Activated CD8-positive, alpha-beta memory T cell treated with anti-CD3 and anti-CD28 coated beads, Interleukin-2, amount 10 ng/mL, durations not matched to agents 7 days and 5 days (primary cell): ENCODE measurements around the gene POLD4. TPM values are rescaled to one million over a fixed set of nuclear protein-coding genes. Genes with fewer than 3 reads are reported as not detected.

Experiments
- ATAC-seq: fragments of 150-1000 bp; cut with Tn5 transposase; one replicate; pipeline ENCODE4 v1.10.0; 2021; ENCODE audit warnings: moderate library complexity
- CTCF ChIA-PET: fragments of 350-600 bp; sonication (Branson Sonifier 250); formaldehyde crosslinking; loops from one replicate; lab custom pipeline; 2021; ENCODE audit warnings: antibody characterized with exemption; lab: Charles Lee
- DNase-seq: peaks from one replicate; pipeline ENCODE4 v3.0.0-alpha.2; 2020
- H3K27ac Mint-ChIP-seq: one replicate; pipeline ENCODE4 v1.8.0; 2021; ENCODE audit warnings: mild to moderate bottlenecking, mixed read lengths
- H3K27me3 Mint-ChIP-seq: one replicate; pipeline ENCODE4 v1.8.0; 2021; ENCODE audit warnings: mixed read lengths
- H3K36me3 Mint-ChIP-seq: one replicate; pipeline ENCODE4 v1.8.0; 2021; ENCODE audit warnings: mild to moderate bottlenecking, mixed read lengths
- H3K4me1 Mint-ChIP-seq: one replicate; pipeline ENCODE4 v1.8.0; 2021; ENCODE audit warnings: mixed read lengths
- H3K4me3 Mint-ChIP-seq: one replicate; pipeline ENCODE4 v1.8.0; 2021; ENCODE audit warnings: mild to moderate bottlenecking, moderate library complexity, mixed read lengths
- H3K9me3 Mint-ChIP-seq: one replicate; pipeline ENCODE4 v1.8.0; 2022; ENCODE audit warnings: low read depth, mixed read lengths
- total RNA-seq, 2 experiments: library from RNA; stranded (reverse); gene quantifications; one replicate each; pipeline ENCODE4 v1.2.3, GENCODE V29; 2021

Gene POLD4
- total RNA-seq, 2 experiments from 2014 or later: 36.5 to 49.6 TPM

DNA sequence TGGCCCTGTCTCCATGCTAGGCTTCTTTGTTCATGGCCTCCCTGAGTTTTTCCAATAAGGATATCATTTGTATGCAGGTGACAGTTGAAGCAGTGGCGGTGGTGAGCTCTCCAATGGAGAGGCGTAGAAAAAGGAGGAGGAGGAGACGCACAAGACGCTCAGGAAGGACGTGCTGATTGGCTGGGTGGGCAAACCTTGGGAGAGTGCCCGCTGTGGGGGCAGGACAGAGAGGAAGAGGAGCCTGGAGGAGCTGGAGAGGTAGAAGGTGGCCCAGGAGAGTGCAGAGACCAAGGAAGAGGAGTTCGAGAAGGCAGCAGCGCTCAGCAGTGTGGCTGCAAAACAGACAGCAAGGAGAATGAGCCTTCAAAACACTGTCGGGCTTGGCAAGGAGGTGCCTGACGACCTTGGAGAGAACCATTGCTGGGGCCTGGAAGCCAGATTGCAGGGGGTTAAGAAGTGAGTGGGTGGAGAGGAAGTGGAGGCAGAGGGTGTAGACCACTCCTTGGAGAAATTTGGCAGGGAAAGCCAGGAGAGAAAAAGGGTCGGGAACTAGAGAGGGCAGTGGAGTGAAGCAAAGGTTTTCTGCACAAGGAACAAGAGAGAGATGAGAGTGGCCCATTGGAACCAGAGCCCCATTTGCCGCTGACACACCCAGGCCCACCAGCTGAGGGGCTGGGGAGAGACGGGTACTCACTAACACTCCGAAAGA lies 12.5 kb upstream of the POLD4 start:
- Mint-ChIP-seq H3K4me3 (no peak overlapping the region), H3K27ac (no peak overlapping the region), H3K36me3 (no peaks in the 10 kb centered on the region), H3K9me3 (no peaks in the 10 kb centered on the region), H3K27me3 (peaks cover 59% of the 10 kb centered on the region), H3K4me1 (peaks cover 43% of the 10 kb centered on the region)
- DNase-seq (no peak), ATAC-seq (no peak)
- CTCF ChIA-PET: interaction anchor here (4.4 to 32.6 kb wide), 3 partner anchors 4 to 20 kb away, joined by 24 to 1153 read pairs (median 1153); partner anchors contain the start of genes CLCF1, POLD4 and RAD9A

DNA sequence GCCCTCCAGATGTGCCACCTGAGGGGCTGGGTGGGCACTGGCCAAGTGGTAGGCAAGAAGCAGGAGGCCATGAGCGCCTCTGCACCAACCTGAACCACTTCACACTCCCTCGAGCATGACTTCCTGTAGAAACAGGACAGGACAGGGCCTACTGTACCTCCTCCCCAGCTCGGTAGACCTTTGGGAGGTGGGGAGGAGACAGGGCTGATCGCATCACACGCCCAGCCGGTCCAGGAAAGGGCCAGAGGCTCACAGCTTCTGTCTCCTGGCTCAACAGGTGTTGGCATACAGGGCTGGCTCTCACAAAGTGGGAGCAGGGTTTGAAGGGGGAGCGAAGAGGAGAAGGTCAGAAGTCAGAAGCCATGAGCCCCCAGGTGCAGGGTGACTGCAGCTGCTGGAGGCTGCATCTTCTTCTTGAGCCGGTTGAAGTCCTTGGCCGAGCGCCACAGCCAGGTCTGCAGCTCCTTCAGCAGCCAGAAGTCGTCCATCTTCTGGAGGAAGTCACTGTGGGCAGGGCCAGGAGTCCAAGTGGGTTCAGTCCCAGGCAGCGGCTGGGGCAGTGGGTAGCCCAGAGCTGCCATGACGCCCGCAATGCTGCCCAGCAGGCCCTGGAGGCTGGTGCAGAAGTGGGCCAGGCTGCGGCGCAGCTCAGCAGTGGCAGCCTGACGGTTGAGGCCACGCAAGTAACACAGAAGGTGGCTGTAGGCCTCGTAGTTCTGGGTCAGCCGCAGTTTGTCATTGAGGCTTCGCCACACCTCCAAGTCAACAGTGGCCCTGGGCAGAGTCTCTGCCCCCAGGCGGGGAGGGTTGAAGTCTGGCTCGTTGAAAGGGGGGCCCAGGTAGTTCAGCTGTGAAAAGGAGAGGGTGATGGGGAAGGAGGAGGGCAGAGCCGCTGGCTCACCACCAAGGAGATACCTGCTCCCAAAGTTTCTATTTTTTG lies 11.7 kb upstream of the POLD4 start:
- Mint-ChIP-seq H3K4me3 (no peak overlapping the region), H3K4me1 (peaks cover 36% of the 10 kb centered on the region), H3K9me3 (no peaks in the 10 kb centered on the region), H3K36me3 (no peaks in the 10 kb centered on the region), H3K27ac (no peak overlapping the region), H3K27me3 (peaks cover 51% of the 10 kb centered on the region)
- ATAC-seq (no peak), DNase-seq (no peak)
- CTCF ChIA-PET: interaction anchor here (4.4 to 32.6 kb wide), 3 partner anchors 3 to 19 kb away, joined by 24 to 1153 read pairs (median 1153); partner anchors contain the start of genes CLCF1, POLD4 and RAD9A

GRCh38 chr11:67364169-67364568 lies 10.8 kb upstream of the POLD4 start:
- Mint-ChIP-seq H3K4me1 (peaks cover 28% of the 10 kb centered on the region), H3K9me3 (no peaks in the 10 kb centered on the region), H3K27me3 (peaks cover 42% of the 10 kb centered on the region), H3K36me3 (no peaks in the 10 kb centered on the region), H3K27ac (no peak overlapping the region), H3K4me3 (no peak overlapping the region)
- CTCF ChIA-PET: interaction anchor here (1.6 to 32.6 kb wide), 4 partner anchors 3 to 41 kb away, joined by 3 to 1153 read pairs (median 588); partner anchors contain the start of genes CLCF1, POLD4 and RAD9A
- DNase-seq (no peak), ATAC-seq (no peak)

- CTCF ChIA-PET: interaction anchor here (0.8 to 26.6 kb wide), 7 partner anchors 9 to 46 kb away, joined by 3 to 1153 read pairs (median 9); partner anchors contain the start of genes CLCF1, PPP1CA, RAD9A and TBC1D10C
- peaks cover 20% of the 10 kb centered on the region for H3K4me1 Mint-ChIP-seq
- no peak for ATAC-seq
- H3K27ac Mint-ChIP-seq: no peak overlapping the region
- DNase-seq: no peak
- no peak overlapping the region for H3K4me3 Mint-ChIP-seq
- H3K9me3 Mint-ChIP-seq: no peaks in the 10 kb centered on the region
- peaks cover 29% of the 10 kb centered on the region for H3K27me3 Mint-ChIP-seq
- H3K36me3 Mint-ChIP-seq: no peaks in the 10 kb centered on the region
Measured at GRCh38 chr11:67357831-67358670, 4.7 kb upstream of the POLD4 start.

GRCh38 chr11:67356864-67357561 lies 3.7 kb upstream of the POLD4 start:
- peak overlapping the region; percentile 30 for H3K4me3 Mint-ChIP-seq
- H3K27me3 Mint-ChIP-seq: peaks cover 18% of the 10 kb centered on the region
- no peaks in the 10 kb centered on the region for H3K36me3 Mint-ChIP-seq
- CTCF ChIA-PET: interaction anchor here (0.7 to 26.6 kb wide), 16 partner anchors 11 to 285 kb away, joined by 3 to 1153 read pairs (median 4); partner anchors contain the start of genes CLCF1, PITPNM1, PPP1CA and RAD9A
- peaks cover 25% of the 10 kb centered on the region for H3K4me1 Mint-ChIP-seq
- H3K27ac Mint-ChIP-seq: peak overlapping the region; percentile 76
- H3K9me3 Mint-ChIP-seq: no peaks in the 10 kb centered on the region
- ATAC-seq (no peak), DNase-seq (peak; percentile 82)

DNA sequence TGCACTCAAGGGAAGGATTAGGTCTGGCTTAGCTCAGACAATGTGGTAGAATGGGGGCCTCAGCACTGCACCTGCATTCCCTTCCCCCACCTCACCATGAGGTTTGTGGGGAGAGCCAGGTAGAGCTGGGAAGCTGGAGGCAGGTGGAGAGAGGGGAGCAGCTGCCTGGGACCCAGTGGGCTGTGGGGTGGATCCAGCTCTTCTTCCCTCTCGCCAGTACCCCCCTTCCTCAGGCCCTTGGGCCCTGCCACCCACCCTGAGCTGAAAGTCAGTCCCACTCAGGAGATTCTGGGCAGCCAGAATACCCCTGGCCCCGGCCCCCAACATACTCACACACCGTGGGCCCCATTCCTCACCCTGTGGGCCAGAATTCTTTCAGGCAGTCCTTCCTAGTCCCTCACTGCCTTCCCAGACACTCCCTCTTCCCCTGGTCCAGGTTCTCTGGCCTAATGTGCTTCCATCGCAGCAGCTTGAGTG lies 3.1 kb upstream of the POLD4 start:
- no peak for ATAC-seq
- Mint-ChIP-seq H3K36me3 (peaks cover 1% of the 10 kb centered on the region), H3K27me3 (peaks cover 12% of the 10 kb centered on the region), H3K9me3 (no peaks in the 10 kb centered on the region), H3K4me3 (peak overlapping the region; percentile 30), H3K4me1 (peaks cover 29% of the 10 kb centered on the region), H3K27ac (peak overlapping the region; percentile 76)
- CTCF ChIA-PET: interaction anchor here (0.7 to 26.6 kb wide), 16 partner anchors 11 to 285 kb away, joined by 3 to 1153 read pairs (median 4); partner anchors contain the start of genes CLCF1, PITPNM1, PPP1CA and RAD9A
- DNase-seq: no peak

DNA sequence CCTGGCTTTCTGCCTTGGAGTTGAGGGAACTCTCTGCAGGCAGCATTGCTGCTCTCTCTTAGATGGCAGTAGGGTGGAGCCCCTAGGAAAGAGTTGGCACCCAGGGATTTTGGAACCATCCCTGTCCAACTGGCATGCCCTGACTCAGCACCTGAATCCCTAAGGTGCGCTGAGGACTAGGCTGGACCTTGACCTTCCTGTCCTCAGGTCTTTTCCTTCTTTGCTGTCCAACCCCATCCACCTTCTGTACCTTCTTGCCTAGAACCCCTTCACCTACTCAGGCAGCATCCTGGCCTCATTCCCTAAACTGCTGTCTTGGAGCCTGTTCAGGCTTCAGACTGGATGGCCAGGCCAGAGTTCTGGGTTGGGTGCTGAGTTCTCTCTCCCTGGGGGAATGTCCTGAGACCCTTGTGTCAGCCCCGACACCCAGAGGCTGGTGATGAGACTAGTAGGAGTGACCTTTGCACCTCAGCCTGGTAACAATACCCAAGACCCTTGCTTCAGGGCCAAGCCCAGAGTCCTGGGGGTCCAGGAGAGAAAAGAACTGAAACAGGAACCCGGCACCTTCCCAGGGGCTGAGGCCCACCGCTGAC lies 2.5 kb upstream of the POLD4 start:
- Mint-ChIP-seq H3K27ac (peak overlapping the region; percentile 0), H3K27me3 (peaks cover 8% of the 10 kb centered on the region), H3K9me3 (no peaks in the 10 kb centered on the region), H3K4me1 (peaks cover 34% of the 10 kb centered on the region), H3K36me3 (peaks cover 1% of the 10 kb centered on the region), H3K4me3 (no peak overlapping the region)
- CTCF ChIA-PET: interaction anchor here (0.9 to 26.6 kb wide), 13 partner anchors 10 to 155 kb away, joined by 3 to 1153 read pairs (median 4); partner anchors contain the start of genes CLCF1, PITPNM1, PPP1CA and RAD9A
- DNase-seq (no peak), ATAC-seq (no peak)

GRCh38 chr11:67355023-67355793 lies 1.9 kb upstream of the POLD4 start:
- DNase-seq (no peak), ATAC-seq (no peak)
- H3K27me3 Mint-ChIP-seq: peaks cover 8% of the 10 kb centered on the region
- H3K4me1 Mint-ChIP-seq: peaks cover 34% of the 10 kb centered on the region
- peaks cover 1% of the 10 kb centered on the region for H3K36me3 Mint-ChIP-seq
- H3K4me3 Mint-ChIP-seq: no peak overlapping the region
- peak overlapping the region; percentile 97 for H3K27ac Mint-ChIP-seq
- CTCF ChIA-PET: interaction anchor here (1.2 to 26.6 kb wide), 7 partner anchors 9 to 102 kb away, joined by 4 to 1153 read pairs (median 39); partner anchors contain the start of genes CLCF1, PPP1CA and RAD9A
- H3K9me3 Mint-ChIP-seq: no peaks in the 10 kb centered on the region

DNA sequence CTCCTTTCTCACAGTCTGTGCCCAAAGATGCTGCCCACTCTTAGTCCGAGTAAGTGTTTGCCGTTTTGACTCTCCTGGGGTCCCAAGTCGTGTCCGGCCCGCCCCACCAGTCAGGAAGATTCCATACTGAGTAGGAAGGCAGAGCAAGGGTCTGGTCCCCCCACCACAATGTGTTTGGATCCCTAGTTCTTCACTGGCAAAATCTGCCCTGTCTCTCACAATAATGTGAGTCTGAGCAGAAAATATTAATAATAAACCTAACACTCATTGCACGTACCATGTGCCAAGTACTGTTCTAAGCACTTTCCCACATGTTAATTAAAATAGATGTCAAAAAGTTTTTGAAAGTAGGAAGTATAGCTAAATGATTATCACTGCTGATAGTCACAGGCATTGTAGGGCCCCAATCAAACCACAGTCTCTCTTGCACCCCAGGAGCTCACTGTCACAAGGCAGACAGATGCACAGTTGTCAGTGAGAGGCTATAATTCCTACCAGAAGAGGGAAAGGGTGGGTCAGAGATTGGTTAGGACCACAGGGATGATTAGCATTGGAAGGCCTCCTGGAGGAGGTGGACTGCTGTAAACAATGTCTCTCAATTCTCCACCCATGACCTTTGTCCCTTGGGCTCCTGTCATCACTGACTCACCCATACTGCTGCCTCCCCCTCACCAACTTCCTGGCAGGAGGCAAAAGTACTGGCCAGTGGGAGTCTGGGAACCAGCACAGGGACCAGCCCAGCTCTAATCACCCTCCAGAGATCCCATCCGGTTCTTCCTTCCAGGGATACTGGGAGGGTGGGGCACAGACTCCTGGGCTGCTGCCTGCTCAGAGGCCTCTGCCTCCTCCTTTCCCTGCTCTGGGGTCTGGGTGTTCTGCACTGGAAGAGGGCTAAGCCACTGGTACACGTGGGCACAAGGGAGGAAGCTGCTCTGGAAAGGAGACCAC lies 1.0 kb upstream of the POLD4 start:
- Mint-ChIP-seq H3K9me3 (no peaks in the 10 kb centered on the region), H3K27me3 (peaks cover 8% of the 10 kb centered on the region), H3K36me3 (peaks cover 1% of the 10 kb centered on the region), H3K4me1 (peaks cover 34% of the 10 kb centered on the region), H3K27ac (peak overlapping the region; percentile 97), H3K4me3 (peak overlapping the region; percentile 89)
- DNase-seq (no peak), ATAC-seq (no peak)
- CTCF ChIA-PET: interaction anchor here (1.0 to 26.6 kb wide), 17 partner anchors 9 to 276 kb away, joined by 3 to 1153 read pairs (median 5); partner anchors contain the start of genes CLCF1, NUDT8, PPP1CA and RAD9A
